Activated B cell treated with CpG ODN at 0.5 μM for 24 hours (primary cell): ENCODE measurements around the gene PRDM5. TPM values are rescaled to one million over a fixed set of nuclear protein-coding genes. Genes with fewer than 3 reads are reported as not detected.

Experiments used
- ATAC-seq: fragments of 200-7000 bp; cut with Tn5 transposase; one replicate; pipeline ENCODE4 v1.10.0; 2021; ENCODE audit warnings: low read depth, mild to moderate bottlenecking, moderate library complexity
- CTCF ChIA-PET: fragments of 350-600 bp; sonication (Branson Sonifier 250); formaldehyde crosslinking; loops from one replicate; lab custom pipeline; 2021; ENCODE audit warnings: antibody characterized with exemption; lab: Charles Lee
- POLR2A ChIA-PET: fragments of 350-600 bp; sonication (Branson Sonifier 250); formaldehyde crosslinking; loops from one replicate; lab custom pipeline; 2021; ENCODE audit warnings: antibody characterized with exemption; lab: Charles Lee
- DNase-seq: peaks from one replicate; pipeline ENCODE4 v3.0.0; 2022
- H3K27ac Mint-ChIP-seq: one replicate; pipeline ENCODE4 v1.8.0; 2020; ENCODE audit warnings: mixed read lengths
- H3K27me3 Mint-ChIP-seq: one replicate; pipeline ENCODE4 v1.8.0; 2021; ENCODE audit warnings: mixed read lengths
- H3K36me3 Mint-ChIP-seq: one replicate; pipeline ENCODE4 v1.8.0; 2021; ENCODE audit warnings: low read depth, mixed read lengths
- H3K4me1 Mint-ChIP-seq: one replicate; pipeline ENCODE4 v1.8.0; 2021; ENCODE audit warnings: mixed read lengths
- H3K4me3 Mint-ChIP-seq: one replicate; pipeline ENCODE4 v1.8.0; 2020; ENCODE audit warnings: mild to moderate bottlenecking, mixed read lengths
- H3K9me3 Mint-ChIP-seq: one replicate; pipeline ENCODE4 v1.8.0; 2020; ENCODE audit warnings: mixed read lengths
- intact Hi-C: fragments of 100-400 bp; cut with micrococcal nuclease; formaldehyde crosslinking; loops from one replicate; pipeline ENCODE4 v1.15.1; 2024
- total RNA-seq: library from RNA; stranded (reverse); gene quantifications from 2 replicates; pipeline ENCODE4 v1.2.3, GENCODE V29; 2022
- TF ChIP-seq, protein P1 (sequence below): fragments of 200-600 bp; IDR thresholded peaks from one replicate; pipeline ENCODE4 v1.8.0; 2022; ENCODE audit warnings: antibody characterized with exemption, mild to moderate bottlenecking

The PRDM5 gene
- total RNA-seq, 1 donor from 2014 or later = not detected

DNA sequence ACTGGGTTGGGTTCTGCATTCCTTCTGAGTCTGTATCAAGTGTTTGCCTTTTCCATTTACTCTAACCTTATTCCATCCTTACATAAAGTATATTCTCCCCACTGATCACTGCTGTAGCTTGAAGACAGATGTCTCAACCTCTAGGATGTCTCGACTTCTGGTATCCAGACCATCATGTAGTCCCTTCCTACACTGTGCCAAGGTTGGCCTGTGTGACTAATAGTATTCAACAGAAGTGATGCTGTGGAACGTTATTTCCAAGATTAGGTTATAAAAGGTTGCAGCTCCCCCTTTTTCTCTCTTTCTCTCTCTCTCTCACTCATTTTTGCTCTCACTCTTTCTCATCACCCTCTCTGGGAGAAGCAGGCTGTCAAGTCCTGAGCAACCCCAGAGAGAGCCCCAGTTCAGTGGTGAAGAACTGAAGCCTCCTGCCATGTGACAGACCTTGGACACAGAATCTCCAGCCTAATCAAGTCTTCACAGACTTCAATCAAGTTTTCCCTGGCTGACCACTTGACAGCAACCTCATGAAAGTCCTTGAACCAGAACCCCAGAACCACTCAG lies 75.4 kb downstream of the PRDM5 start:
- ChIA-PET POLR2A (no interaction called here), CTCF (no interaction called here)
- intact Hi-C loops = no loop called here
- no peaks in the 10 kb centered on the region for H3K9me3 Mint-ChIP-seq
- TF ChIP-seq, protein P1, sequence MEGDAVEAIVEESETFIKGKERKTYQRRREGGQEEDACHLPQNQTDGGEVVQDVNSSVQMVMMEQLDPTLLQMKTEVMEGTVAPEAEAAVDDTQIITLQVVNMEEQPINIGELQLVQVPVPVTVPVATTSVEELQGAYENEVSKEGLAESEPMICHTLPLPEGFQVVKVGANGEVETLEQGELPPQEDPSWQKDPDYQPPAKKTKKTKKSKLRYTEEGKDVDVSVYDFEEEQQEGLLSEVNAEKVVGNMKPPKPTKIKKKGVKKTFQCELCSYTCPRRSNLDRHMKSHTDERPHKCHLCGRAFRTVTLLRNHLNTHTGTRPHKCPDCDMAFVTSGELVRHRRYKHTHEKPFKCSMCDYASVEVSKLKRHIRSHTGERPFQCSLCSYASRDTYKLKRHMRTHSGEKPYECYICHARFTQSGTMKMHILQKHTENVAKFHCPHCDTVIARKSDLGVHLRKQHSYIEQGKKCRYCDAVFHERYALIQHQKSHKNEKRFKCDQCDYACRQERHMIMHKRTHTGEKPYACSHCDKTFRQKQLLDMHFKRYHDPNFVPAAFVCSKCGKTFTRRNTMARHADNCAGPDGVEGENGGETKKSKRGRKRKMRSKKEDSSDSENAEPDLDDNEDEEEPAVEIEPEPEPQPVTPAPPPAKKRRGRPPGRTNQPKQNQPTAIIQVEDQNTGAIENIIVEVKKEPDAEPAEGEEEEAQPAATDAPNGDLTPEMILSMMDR = no peak
- no peak overlapping the region for H3K4me3 Mint-ChIP-seq
- DNase-seq = no peak
- H3K4me1 Mint-ChIP-seq = no peaks in the 10 kb centered on the region
- H3K27me3 Mint-ChIP-seq = no peaks in the 10 kb centered on the region
- H3K36me3 Mint-ChIP-seq = no peaks in the 10 kb centered on the region
- no peak overlapping the region for H3K27ac Mint-ChIP-seq
- ATAC-seq = no peak

DNA sequence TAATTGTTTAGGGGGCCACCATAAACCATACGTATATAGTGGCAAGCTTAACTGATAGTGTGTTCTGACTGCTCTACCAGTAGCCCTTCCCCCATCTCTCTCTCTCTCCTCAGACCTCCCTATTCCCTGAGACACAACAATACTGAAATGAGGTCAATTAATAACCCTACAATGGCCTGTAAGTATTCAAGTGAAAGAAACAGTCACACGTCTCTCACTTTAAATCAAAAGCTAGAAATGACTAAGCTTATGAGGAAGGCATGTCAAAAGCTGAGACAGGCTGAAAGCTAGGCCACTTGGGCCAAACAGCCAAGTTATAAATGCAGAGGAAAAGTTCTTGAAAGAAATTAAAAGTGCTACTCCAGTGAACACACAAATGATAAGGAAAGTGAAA lies 78.0 kb downstream of the PRDM5 start:
- no peak for DNase-seq
- Mint-ChIP-seq H3K27me3 (no peaks in the 10 kb centered on the region), H3K4me1 (no peaks in the 10 kb centered on the region), H3K27ac (no peak overlapping the region), H3K4me3 (no peak overlapping the region), H3K36me3 (no peaks in the 10 kb centered on the region), H3K9me3 (no peaks in the 10 kb centered on the region)
- CTCF ChIA-PET = no interaction called here
- intact Hi-C loops = no loop called here
- ATAC-seq = no peak
- POLR2A ChIA-PET = no interaction called here
- TF ChIP-seq, protein P1 = no peak

DNA sequence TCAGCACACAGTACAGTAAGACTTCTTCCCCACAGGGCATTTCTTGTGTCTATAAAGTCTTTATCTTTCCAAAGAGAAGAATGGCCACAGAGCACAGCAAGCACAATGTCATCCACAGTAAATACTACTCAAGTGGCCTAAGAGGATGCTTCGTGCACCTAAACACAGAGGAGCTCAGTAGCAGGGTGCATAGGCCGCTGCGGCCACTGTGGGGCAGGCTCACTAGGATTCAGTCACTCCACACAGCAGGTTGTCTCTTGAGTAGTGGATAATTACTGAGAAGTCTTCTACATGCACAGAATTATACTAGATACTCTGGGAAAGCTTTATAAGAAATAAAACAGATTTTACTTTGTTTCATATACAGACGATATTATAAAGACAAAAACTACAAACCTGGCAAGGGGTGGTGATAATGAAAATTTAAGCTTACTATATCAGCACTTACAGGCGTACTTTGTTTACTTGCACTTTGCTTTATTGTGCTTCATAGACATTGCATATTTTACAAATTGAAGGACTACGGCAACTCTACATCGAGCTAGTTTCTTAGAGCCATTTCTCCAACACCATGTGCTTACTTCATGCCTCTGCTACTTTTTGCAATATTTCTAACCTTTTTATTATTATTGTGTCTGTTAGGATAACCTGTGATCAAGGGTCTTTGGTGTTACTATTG lies 78.5 kb downstream of the PRDM5 start:
- ATAC-seq (no peak), DNase-seq (no peak)
- no peaks in the 10 kb centered on the region for H3K27me3 Mint-ChIP-seq
- ChIA-PET CTCF (no interaction called here), POLR2A (no interaction called here)
- TF ChIP-seq, protein P1 = no peak
- no peaks in the 10 kb centered on the region for H3K9me3 Mint-ChIP-seq
- no peak overlapping the region for H3K27ac Mint-ChIP-seq
- no peaks in the 10 kb centered on the region for H3K36me3 Mint-ChIP-seq
- intact Hi-C loops = no loop called here
- no peaks in the 10 kb centered on the region for H3K4me1 Mint-ChIP-seq
- H3K4me3 Mint-ChIP-seq = no peak overlapping the region

DNA sequence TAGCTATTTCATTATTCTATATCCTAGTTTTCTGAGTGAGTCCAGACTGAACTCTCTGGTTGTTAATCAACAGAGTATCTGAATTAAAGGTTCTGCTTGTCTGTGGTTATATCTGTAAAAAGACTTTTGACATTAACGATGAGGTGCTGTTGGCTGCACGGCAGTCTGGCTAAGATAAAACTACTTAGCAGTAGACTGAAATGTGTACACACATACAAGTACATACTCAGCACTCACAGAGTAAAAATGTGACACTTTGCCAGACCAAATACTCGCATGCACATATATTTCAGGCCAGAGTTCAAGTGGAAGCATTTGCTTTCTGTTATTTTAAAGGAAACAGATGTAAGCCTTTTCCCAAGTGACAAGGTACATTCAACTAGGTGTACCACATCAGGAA lies 80.5 kb downstream of the PRDM5 start:
- H3K27me3 Mint-ChIP-seq = no peaks in the 10 kb centered on the region
- ATAC-seq (no peak), DNase-seq (no peak)
- no peak overlapping the region for H3K27ac Mint-ChIP-seq
- POLR2A ChIA-PET = no interaction called here
- no peaks in the 10 kb centered on the region for H3K36me3 Mint-ChIP-seq
- no peaks in the 10 kb centered on the region for H3K9me3 Mint-ChIP-seq
- CTCF ChIA-PET = no interaction called here
- H3K4me3 Mint-ChIP-seq = no peak overlapping the region
- intact Hi-C loops = no loop called here
- TF ChIP-seq, protein P1 = no peak
- no peaks in the 10 kb centered on the region for H3K4me1 Mint-ChIP-seq

DNA sequence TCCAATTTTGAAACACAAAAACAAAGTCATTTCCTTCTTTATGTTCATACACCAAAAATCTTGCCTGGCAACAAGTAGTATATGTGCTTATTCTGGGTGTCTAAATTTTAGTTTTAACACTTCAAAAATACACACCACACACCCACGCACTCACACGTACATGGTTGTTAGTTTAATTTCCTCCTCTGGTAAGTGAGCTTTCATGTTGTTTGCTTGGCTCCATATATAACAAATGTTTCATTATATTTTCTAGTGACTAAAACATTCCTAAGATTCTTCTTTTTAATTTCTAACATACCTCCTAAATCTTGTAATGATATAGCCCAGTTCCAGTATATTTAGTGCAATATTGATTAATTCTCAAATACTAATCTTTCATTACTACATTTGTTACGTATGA lies 80.9 kb downstream of the PRDM5 start:
- Mint-ChIP-seq H3K27ac (no peak overlapping the region), H3K27me3 (no peaks in the 10 kb centered on the region), H3K36me3 (no peaks in the 10 kb centered on the region), H3K9me3 (no peaks in the 10 kb centered on the region), H3K4me3 (no peak overlapping the region), H3K4me1 (no peaks in the 10 kb centered on the region)
- CTCF ChIA-PET = no interaction called here
- intact Hi-C loops = no loop called here
- TF ChIP-seq, protein P1 = no peak
- ATAC-seq (no peak), DNase-seq (no peak)
- POLR2A ChIA-PET = no interaction called here
